Activated naive CD8-positive, alpha-beta T cell (primary cell): ENCODE data around the gene IPO4.

Experiments used
- H3K27ac Mint-ChIP-seq: one replicate; pipeline ENCODE4 v1.8.0; 2021; ENCODE audit warnings: mixed read lengths
- H3K27me3 Mint-ChIP-seq: one replicate; pipeline ENCODE4 v1.8.0; 2021; ENCODE audit warnings: mixed read lengths
- H3K36me3 Mint-ChIP-seq: one replicate; pipeline ENCODE4 v1.8.0; 2021; ENCODE audit warnings: mixed read lengths
- H3K4me1 Mint-ChIP-seq: one replicate; pipeline ENCODE4 v1.8.0; 2021; ENCODE audit warnings: low read depth, mixed read lengths
- H3K4me3 Mint-ChIP-seq: one replicate; pipeline ENCODE4 v1.8.0; 2021; ENCODE audit warnings: mild to moderate bottlenecking, mixed read lengths
- H3K9me3 Mint-ChIP-seq: one replicate; pipeline ENCODE4 v1.8.0; 2021; ENCODE audit warnings: low read depth, mixed read lengths

Gene IPO4

DNA sequence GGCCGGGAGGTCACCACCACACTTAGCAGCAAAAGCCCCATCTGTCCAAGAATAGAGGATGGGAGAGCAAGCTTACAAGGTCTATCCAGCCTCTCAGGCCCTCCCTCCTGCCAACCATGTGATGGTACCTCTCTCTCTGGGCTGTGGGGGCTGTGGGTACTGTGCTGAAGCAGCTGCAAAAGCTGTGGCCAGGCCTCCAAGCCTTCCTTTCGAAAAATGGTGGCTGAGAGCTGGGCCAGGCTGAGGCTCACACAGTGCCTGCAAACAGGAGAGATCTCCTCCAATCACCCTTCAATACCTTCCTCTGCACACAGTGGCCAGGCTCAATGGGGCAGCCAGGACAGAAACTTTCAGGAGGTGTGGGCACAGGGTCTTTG is 1.1 kb downstream of the IPO4 start:
- H3K27ac Mint-ChIP-seq: peak overlapping the region; percentile 90
- peaks cover 34% of the 10 kb centered on the region for H3K4me1 Mint-ChIP-seq
- no peaks in the 10 kb centered on the region for H3K9me3 Mint-ChIP-seq
- no peaks in the 10 kb centered on the region for H3K27me3 Mint-ChIP-seq
- peaks cover 10% of the 10 kb centered on the region for H3K36me3 Mint-ChIP-seq
- H3K4me3 Mint-ChIP-seq: peak overlapping the region; percentile 93

DNA sequence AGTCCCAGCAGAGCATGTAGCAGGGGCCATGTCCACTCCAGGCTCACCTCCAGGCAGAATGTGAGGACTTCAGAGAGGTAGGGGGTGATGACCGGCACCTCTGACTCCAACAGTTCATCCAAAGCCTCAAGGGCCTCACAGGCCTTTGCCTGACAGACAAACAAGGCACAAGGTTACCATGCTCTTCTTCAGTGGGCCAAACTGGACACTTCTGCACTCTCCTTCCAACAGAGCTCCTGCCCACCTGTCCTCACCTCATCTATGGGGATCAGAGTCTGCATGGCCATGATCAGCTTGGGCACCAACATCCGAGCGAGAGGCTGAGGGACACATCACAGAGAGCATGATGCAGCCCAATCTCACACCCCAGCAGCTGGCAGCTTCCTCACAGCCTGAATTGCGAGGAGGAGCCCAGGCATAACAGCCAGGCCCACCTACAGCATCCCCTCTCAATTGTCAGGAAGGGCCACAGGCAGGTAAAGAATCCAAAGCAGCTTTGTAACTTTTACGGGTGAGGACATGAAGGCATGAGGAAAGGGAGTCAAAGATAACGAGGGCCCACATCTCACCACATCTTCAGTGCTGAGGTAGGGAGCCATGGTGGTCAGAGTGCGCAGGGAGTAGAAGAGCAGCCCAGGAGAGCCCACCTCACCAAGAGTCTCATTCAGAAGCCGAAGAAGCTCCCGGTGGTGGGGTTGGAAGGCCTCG is 1.6 kb downstream of the IPO4 start:
- Mint-ChIP-seq H3K36me3 (peaks cover 7% of the 10 kb centered on the region), H3K27ac (no peak overlapping the region), H3K4me1 (peaks cover 29% of the 10 kb centered on the region), H3K4me3 (peak overlapping the region; percentile 93), H3K27me3 (no peaks in the 10 kb centered on the region), H3K9me3 (no peaks in the 10 kb centered on the region)

DNA sequence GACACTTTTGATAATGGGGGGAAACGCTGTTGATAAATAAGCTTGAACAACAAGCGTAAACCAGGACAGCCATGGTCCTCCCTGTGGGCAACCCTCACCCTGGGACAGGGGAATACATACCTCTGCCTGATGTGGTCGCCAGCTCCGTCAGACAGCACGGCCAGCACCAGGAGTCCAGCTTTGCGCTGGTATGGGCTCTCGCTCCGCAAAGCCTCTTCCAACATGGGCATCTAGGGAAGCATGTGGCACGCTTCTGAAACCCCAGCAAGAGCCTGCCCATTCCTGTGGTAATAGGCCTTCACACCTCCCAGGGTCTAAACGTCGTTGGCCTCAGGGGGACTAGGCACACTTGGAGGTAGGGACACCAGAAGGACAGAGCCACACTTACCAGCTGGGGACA is 2.9 kb downstream of the IPO4 start:
- Mint-ChIP-seq H3K27ac (no peak overlapping the region), H3K4me1 (peaks cover 23% of the 10 kb centered on the region), H3K27me3 (no peaks in the 10 kb centered on the region), H3K9me3 (no peaks in the 10 kb centered on the region), H3K36me3 (peaks cover 7% of the 10 kb centered on the region), H3K4me3 (no peak overlapping the region)

DNA sequence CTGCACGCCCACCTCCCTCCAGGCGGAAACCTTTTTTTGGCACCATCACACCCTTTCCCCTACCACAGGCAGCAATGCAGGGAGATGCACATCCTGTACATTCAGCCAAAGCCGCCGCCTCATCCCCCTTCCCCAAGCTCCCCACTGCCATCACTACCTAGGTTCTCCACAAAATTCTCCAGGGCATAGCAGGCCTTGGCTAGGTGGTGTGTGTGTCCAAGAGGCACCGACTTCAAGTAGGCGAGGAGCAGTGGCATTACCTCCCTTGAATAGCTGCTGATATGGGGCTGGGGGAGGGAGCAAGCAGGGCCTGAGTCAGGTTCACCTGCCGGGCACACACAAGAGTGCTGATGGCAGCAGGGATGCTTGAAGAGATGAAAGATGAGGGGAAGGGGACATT is 3.6 kb downstream of the IPO4 start:
- H3K27me3 Mint-ChIP-seq: no peaks in the 10 kb centered on the region
- no peaks in the 10 kb centered on the region for H3K9me3 Mint-ChIP-seq
- H3K36me3 Mint-ChIP-seq: peaks cover 7% of the 10 kb centered on the region
- peaks cover 21% of the 10 kb centered on the region for H3K4me1 Mint-ChIP-seq
- no peak overlapping the region for H3K4me3 Mint-ChIP-seq
- H3K27ac Mint-ChIP-seq: no peak overlapping the region

DNA sequence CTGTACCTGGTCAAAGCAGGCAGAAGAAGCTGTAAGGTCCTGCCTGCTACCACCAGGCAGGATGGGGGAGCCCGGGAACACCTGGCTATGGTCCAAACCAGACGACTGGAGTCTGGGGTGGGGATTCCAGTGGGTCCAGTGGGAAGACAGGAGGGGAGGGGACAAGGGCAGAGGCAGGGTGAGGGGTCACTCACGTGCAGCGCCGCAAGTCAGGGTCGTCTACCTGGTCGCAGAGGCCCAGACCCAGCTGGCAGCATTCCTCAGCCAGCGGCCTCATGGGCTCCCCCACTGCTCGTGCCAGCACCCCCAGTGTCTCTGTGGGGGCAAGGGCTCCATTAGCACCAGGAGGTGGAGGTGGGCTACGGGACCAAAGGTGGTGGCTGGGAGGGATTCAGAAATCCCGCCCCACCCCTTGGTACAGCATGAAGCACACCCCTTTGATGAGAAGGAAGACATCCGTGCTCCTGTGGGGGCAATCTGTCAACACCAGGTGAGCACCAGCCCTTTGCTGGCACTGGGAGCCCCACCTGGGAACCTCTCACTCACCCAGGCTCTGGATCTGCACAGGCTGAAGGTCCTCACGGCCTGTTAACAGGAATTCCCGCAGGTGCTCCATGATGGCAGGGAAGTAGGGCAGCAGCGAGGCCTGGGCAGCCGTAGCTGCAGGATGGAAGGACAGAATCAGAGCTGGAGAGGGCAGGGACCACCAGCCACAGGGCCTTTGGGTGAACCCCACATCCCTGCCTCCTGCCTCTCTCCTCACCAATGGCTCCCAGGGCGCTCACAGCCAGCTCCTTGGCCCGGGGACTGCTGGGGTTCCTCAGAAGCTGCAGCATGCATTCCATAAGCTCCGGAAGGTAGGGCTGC is 4.3 kb downstream of the IPO4 start:
- H3K27me3 Mint-ChIP-seq: no peaks in the 10 kb centered on the region
- peaks cover 7% of the 10 kb centered on the region for H3K36me3 Mint-ChIP-seq
- H3K4me3 Mint-ChIP-seq: no peak overlapping the region
- H3K27ac Mint-ChIP-seq: no peak overlapping the region
- peaks cover 18% of the 10 kb centered on the region for H3K4me1 Mint-ChIP-seq
- no peaks in the 10 kb centered on the region for H3K9me3 Mint-ChIP-seq

DNA sequence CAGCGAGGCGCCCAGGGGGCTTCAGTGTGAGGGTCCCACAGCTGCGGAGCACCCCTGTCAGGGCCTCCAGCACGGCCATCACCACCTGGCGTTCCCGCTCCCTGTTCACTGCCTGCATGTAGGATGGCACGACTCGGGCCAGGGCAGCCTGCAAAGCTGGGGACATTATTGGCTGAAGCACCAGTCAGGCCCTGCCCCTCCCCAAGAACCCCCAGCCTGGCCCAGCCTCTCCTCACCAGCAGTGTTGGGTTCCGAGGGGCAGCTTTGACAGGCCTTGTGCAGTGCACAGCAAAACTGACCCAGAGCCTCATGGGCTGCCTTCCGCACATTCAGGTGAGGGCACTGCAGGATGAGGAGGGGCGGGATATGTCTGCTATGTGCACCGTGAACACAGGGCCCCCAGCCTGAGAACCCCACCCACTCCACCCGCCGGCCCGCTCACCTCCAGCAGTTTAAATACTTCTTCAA is 5.6 kb downstream of the IPO4 start:
- H3K27me3 Mint-ChIP-seq: no peaks in the 10 kb centered on the region
- H3K9me3 Mint-ChIP-seq: no peaks in the 10 kb centered on the region
- H3K36me3 Mint-ChIP-seq: peaks cover 5% of the 10 kb centered on the region
- peaks cover 12% of the 10 kb centered on the region for H3K4me1 Mint-ChIP-seq
- no peak overlapping the region for H3K4me3 Mint-ChIP-seq
- H3K27ac Mint-ChIP-seq: no peak overlapping the region

DNA sequence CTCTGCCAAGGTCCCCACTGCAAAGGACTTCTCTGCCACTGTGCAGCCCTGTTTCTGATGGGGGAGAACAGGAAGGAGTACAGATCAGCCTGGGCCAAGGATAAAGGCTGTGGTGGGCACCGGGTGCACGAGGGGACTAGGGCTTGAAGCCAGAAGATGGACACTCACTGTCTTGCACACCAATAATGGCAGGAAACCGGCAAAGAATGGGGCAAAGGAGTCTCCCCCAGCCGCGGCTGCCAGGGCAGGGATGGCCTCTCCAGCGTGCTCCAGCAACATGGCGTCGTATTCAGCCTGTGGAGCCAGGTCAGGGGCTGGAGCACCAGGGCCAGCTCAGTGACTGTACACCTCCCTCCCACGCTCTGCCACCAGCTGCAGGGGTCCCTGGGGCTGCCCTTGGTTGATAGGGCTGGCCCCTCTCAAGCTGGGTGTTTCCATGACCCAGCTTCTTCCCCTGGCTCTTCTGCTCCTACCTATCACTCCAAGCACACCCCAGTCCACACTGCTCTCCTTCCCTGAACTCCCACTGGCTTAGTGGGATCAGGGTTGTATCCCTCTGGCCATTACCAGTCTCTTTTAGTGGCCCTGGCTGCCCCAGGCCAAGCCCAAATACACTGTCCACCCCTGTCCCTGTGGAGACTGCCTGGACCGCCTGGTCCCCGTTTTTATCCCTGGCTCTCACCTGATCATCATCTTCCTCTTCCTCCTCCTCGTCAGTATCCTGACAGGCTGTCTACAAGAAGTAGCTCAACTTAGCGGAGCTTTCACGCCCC is 6.3 kb downstream of the IPO4 start:
- Mint-ChIP-seq H3K27ac (peak overlapping the region; percentile 64), H3K36me3 (peaks cover 3% of the 10 kb centered on the region), H3K9me3 (no peaks in the 10 kb centered on the region), H3K4me3 (no peak overlapping the region), H3K27me3 (no peaks in the 10 kb centered on the region), H3K4me1 (peaks cover 7% of the 10 kb centered on the region)

DNA sequence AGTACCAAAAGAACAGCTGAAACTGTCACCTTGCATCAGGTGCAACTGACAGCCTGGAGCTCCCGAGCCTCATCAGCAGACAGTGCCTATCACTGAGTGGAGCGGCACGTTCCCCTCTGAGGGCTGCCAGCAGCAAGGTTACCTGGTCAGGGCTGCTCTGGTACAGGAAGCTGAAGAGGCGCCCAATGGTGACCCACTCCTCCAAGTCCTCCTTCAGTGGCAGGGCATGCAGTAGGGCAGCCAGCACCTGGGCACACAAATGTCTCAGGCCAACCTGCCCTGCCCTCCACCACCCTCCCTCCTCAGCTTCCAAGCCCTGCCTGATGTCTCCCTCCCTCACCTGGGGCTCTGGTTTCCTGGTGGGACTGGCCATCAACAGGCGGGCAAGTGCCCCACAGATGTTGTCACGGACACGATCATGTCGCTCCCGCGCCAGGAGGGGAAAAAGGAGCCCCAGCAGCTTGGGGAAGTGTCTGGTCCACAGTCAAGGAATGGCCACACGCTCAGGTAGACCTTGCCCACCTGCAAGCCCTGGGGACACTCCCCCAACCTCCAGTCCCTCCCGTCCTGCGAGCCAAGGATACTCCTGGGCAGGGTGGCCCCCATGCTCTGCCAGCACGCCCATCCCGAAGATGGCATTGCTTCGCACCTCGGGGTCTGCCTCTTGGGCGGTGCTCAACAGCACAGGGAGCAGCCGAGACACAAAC is 7.1 kb downstream of the IPO4 start:
- Mint-ChIP-seq H3K9me3 (no peaks in the 10 kb centered on the region), H3K4me3 (no peak overlapping the region), H3K4me1 (peaks cover 3% of the 10 kb centered on the region), H3K27me3 (no peaks in the 10 kb centered on the region), H3K36me3 (no peaks in the 10 kb centered on the region), H3K27ac (peak overlapping the region; percentile 64)

DNA sequence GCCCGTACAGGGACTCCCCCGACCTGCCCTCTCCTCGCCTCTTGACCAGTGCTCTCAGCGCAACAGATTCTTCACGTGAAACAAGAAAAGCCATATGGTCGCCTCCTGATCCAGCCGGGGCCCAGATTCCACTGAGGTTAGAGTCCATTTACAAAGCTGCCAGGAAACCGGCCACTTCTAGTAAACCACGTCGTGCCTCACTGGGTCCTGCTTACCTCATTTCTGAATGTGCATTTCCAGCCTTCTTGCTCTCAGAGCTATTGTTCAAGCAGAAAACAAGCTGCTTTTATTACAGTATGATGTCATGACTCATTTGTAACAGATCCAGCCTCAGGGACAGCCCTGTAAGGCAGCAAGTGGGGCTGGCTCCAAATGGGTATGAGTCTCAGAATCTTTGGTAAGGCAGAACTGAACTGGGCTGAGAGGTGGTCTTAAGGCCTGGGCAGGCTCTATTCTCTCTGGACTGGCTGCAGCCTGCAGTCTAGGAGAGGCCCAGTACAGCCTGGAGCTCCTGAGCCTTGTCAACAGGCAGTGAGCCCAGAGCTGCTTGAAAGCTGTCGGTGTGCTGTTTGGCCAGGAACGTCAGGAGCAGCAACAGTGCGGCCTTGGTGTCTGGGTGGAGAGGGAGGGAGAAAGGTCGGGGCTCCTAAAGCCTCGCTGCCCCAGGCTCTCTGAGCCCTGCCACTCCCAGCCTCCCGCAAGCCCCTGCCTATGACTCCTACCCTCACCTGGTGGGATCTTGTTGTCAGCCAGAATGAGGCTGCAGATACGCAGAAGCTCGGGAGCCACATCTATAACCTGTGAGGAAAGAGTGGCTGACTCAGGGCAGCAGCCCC is 8.4 kb downstream of the IPO4 start:
- Mint-ChIP-seq H3K27ac (no peak overlapping the region), H3K36me3 (no peaks in the 10 kb centered on the region), H3K4me3 (no peak overlapping the region), H3K4me1 (peaks cover 3% of the 10 kb centered on the region), H3K9me3 (no peaks in the 10 kb centered on the region), H3K27me3 (no peaks in the 10 kb centered on the region)

DNA sequence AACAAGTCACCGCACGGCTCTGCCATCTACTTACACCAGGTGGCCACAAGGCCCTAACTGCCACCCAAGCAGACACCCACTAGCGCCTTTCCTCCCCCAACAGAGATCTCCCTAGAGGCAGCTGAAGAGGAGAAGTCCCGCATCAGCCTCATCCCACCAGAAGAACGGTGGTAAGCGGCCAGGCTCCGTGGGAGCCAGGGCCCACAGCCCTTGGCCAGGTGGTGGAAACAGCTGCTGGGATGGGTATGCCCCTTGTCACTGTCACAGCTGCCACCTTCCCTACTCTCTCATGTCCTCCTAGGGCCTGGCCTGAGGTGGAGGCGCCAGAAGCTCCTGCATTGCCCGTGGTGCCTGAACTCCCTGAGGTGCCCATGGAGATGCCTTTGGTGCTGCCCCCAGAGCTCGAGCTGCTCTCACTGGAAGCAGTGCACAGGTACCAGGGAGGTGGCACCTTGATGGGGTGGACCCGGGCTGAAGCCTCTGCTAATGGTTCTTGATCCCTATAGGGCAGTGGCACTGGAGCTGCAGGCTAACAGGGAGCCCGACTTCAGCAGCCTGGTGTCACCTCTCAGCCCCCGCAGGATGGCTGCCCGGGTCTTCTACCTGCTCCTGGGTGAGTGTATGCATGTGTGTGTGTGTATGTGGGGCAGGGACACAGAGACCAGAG is 9.2 kb downstream of the IPO4 start:
- Mint-ChIP-seq H3K27ac (peak overlapping the region; percentile 43), H3K9me3 (no peaks in the 10 kb centered on the region), H3K27me3 (no peaks in the 10 kb centered on the region), H3K4me3 (no peak overlapping the region), H3K4me1 (peaks cover 6% of the 10 kb centered on the region), H3K36me3 (no peaks in the 10 kb centered on the region)

DNA sequence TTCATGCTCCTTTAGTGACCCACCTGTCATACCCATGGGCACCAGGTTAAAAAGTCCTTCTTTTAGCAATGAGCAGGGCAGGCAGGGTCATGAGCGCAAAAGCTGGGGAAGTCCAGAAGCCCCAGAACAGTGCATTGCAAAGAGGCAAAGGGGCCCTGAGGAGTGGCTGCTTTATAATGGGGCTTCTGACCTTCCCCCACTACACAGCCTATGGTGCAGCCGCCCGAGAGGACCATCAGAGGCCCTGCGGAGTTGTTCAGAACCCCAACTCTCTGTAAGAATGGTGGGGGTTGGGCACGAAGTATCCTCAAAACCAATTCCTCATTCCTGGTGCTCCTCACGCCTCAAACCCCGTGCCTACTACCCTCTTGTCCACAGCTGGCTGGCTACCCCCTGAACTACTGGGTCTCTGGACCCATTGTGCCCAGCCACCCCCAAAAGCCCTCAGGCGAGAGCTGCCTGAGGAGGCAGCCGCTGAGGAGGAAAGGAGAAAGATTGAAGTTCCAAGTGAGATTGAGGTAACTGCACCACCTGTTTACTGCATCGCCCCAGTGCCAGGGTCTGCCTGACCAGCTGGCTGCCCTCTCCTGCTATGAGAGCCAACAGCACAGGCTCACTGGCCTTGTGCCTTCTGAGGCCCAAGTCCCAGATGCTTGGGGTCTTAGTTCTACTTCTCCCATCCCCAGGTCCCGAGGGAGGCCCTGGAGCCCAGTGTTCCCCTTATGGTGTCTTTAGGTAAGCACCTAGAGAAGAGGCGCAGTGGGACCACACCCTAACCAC is 10.0 kb downstream of the IPO4 start:
- Mint-ChIP-seq H3K4me3 (no peak overlapping the region), H3K27ac (no peak overlapping the region)

DNA sequence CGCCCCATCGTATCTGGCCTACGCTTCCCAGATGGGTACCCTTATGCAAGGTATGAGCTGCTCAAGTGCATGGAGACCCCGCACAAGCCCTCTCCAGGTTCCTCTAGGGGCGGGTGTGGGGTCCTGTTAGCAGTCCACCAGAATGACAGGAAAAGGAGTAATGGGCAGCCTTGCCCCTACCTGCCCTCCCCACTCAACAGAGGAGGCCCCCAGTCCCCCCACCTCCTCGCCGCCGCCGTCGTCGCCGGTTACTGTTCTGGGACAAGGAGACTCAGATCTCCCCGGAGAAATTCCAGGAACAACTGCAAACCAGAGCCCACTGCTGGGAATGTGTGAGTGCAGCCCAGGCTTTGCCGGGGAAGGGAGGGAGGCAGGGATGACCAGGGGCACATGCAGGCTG is 10.7 kb downstream of the IPO4 start:
- H3K9me3 Mint-ChIP-seq: no peaks in the 10 kb centered on the region
- no peak overlapping the region for H3K27ac Mint-ChIP-seq
- no peaks in the 10 kb centered on the region for H3K36me3 Mint-ChIP-seq
- H3K27me3 Mint-ChIP-seq: no peaks in the 10 kb centered on the region
- peaks cover 7% of the 10 kb centered on the region for H3K4me1 Mint-ChIP-seq
- H3K4me3 Mint-ChIP-seq: no peak overlapping the region

More for the DNA sequence above, 10.0 kb downstream of the IPO4 start:
- Mint-ChIP-seq H3K36me3 (no peaks in the 10 kb centered on the region), H3K9me3 (no peaks in the 10 kb centered on the region), H3K4me1 (peaks cover 6% of the 10 kb centered on the region), H3K27me3 (no peaks in the 10 kb centered on the region)
